K562 (cell line): ENCODE data around the gene RFC2. TPM values are rescaled to one million over a fixed set of nuclear protein-coding genes. Genes with fewer than 3 reads are reported as not detected.
A peak's percentile ranks its signal among the peaks of the same experiment; 100 is the strongest.

Source experiments
- CBFA2T3 ChIP-seq: fragments of 450-650 bp; IDR thresholded peaks from 2 replicates; pipeline ENCODE4 v1.6.1; 2017
- CLOCK ChIP-seq: fragments of 250-450 bp; sonication (Bioruptor Pico); IDR thresholded peaks from 2 replicates; pipeline ENCODE4 v1.4.0; 2020; ENCODE audit warnings: mild to moderate bottlenecking, moderate library complexity, borderline replicate concordance
- ELF2 ChIP-seq: fragments of 250-450 bp; sonication (Bioruptor Pico); IDR thresholded peaks from 2 replicates; pipeline ENCODE4 v1.5.0; 2021; ENCODE audit warnings: mild to moderate bottlenecking
- HDGF ChIP-seq: fragments of 450-650 bp; IDR thresholded peaks from 2 replicates; pipeline ENCODE4 v1.6.1; 2016
- JUN ChIP-seq, 2 experiments: sonication (generic) in 1 of 2; formaldehyde crosslinking in 1 of 2; IDR thresholded peaks; 2 replicates each; pipeline versions ENCODE4 v1.6.1 to v1.8.0; 2012 to 2022; ENCODE audit warnings: borderline replicate concordance in 2 of 2, mild to moderate bottlenecking in 2 of 2, improper control_type of control experiment in 1 of 2, low read depth in 1 of 2, low read length in 1 of 2, missing genetic modification reagents in 1 of 2
- TSHZ1 ChIP-seq: fragments of 250-450 bp; sonication (Bioruptor Pico); IDR thresholded peaks from 2 replicates; pipeline ENCODE4 v1.4.0; 2020; ENCODE audit warnings: mild to moderate bottlenecking, moderate library complexity
- ZBTB26 ChIP-seq: fragments of 450-650 bp; formaldehyde crosslinking; IDR thresholded peaks from 2 replicates; pipeline ENCODE4 v1.4.0; 2022; ENCODE audit warnings: missing genetic modification characterization
- ZNF398 ChIP-seq: fragments of 250-450 bp; sonication (Bioruptor Pico); IDR thresholded peaks from 2 replicates; pipeline ENCODE4 v1.8.0; 2021; ENCODE audit warnings: moderate library complexity, mild to moderate bottlenecking, inconsistent platforms
- polyA plus RNA-seq, 8 experiments: library from polyadenylated mRNA; depleted of rRNA in 4 of 8; stranded (reverse) in 5 of 8; unstranded in 3 of 8; fragments of >200 nt; fragmentation: Nextera tagmentation in 2 of 8; fragmentation: Illumina TruSeq in 1 of 8; extraction: Ambion mirVana in 2 of 8; extraction: Trizol in 1 of 8; gene quantifications; 2 replicates each; pipeline versions ENCODE4 v1.2.1 to v1.2.3, GENCODE V29; 2011 to 2014; ENCODE audit warnings: inconsistent platforms in 1 of 8, missing spikeins in 1 of 8
- total RNA-seq, 7 experiments: library from RNA; depleted of rRNA in 6 of 7; stranded (reverse); fragments of >200 nt in 6 of 7; fragmentation: Illumina TruSeq in 2 of 7; extraction: Trizol in 2 of 7; gene quantifications; 2 replicates each; pipeline versions ENCODE4 v1.2.1 to v1.2.3, GENCODE V29; 2011 to 2021; ENCODE audit warnings: low replicate concordance in 1 of 7

The RFC2 gene
- total and polyA plus RNA-seq, 9 of the 15 experiments (the other 6 are each of a cell fraction or from before 2014, with no cell fraction given), result 32.5 to 161 (median 102) TPM

- no peak for TF ChIP-seq CLOCK (CRISPR knock-in tag)
- peak; percentile 79 for TF ChIP-seq CBFA2T3
- TF ChIP-seq ELF2 (CRISPR knock-in tag), result no peak
- TF ChIP-seq JUN (IDR thresholded peaks at IDR 0.05; ENCODE audit: borderline replicate concordance, low read depth, low read length), result peak; percentile 55; the same call in 1 of the 2 replicates
- no peak for TF ChIP-seq JUN (CRISPR knock-in tag; IDR thresholded peaks at IDR 0.05; ENCODE audit: borderline replicate concordance)
- TF ChIP-seq ZBTB26 (CRISPR knock-in tag), result no peak
- no peak for TF ChIP-seq HDGF
- no peak for TF ChIP-seq ZNF398 (CRISPR knock-in tag)
- no peak for TF ChIP-seq TSHZ1 (CRISPR knock-in tag)
Observed at GRCh38 chr7:74233655-74234285, 20.4 kb downstream of the RFC2 start (continued).
